ENCODE results near the gene ZNF506.
"Not testable (repeated sequence)": the region's sequence is repeated elsewhere in the genome, so short reads cannot be mapped to it uniquely, and the experiment has no call there.

ZNF506 gene

DNA sequence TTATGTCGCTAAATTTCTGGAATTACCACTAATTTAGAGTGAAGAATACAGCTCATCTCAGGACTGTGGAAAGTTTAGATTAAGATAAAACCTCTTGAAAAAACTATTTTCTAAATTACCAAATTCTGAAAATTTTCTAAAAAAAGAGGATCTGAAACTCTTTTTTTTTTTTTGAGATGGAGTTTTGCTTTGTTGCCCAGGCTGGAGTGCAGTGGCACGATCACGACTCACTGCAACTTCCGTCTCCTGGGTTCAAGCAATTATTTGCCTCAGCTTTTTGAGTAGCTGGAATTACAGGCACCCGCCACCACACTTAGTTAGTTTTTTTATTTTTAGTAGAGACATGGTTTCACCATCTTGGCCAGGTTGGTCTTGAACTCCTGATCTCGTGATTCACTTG, 27.5 kb upstream of the ZNF506 start:
- no peak for DNase-seq (ENCODE audit: low read depth)
- H3K4me3 ChIP-seq (ENCODE audit: low read depth, low read length), result no peak overlapping the region
- TF ChIP-seq, protein P1, sequence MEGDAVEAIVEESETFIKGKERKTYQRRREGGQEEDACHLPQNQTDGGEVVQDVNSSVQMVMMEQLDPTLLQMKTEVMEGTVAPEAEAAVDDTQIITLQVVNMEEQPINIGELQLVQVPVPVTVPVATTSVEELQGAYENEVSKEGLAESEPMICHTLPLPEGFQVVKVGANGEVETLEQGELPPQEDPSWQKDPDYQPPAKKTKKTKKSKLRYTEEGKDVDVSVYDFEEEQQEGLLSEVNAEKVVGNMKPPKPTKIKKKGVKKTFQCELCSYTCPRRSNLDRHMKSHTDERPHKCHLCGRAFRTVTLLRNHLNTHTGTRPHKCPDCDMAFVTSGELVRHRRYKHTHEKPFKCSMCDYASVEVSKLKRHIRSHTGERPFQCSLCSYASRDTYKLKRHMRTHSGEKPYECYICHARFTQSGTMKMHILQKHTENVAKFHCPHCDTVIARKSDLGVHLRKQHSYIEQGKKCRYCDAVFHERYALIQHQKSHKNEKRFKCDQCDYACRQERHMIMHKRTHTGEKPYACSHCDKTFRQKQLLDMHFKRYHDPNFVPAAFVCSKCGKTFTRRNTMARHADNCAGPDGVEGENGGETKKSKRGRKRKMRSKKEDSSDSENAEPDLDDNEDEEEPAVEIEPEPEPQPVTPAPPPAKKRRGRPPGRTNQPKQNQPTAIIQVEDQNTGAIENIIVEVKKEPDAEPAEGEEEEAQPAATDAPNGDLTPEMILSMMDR (IDR thresholded peaks at IDR 0.05; ENCODE audit: control insufficient read depth, extremely low read depth, insufficient read depth), result no peak

DNA sequence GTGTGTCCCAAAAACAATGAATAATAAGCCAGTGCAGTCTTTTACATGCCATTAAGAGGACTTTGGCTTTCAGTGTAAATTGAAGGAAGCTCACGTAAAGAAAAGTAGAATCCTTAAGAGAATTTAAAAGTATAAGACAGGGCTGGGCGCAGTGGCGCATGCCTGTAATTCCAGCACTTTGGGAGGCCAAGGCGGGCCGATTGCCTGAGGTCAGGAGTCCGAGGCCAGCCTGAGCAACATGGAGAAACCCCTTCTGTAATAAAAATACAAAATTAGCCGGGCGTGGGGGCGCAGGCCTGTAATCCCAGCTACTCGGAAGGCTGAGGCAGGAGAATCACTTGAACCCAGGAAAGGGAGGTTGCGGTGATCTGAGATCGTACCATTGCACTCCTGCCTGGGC, 26.2 kb upstream of the ZNF506 start:
- no peak overlapping the region for H3K4me3 ChIP-seq (ENCODE audit: low read depth, low read length)
- DNase-seq (ENCODE audit: low read depth), result no peak
- TF ChIP-seq, protein P1 (IDR thresholded peaks at IDR 0.05; ENCODE audit: control insufficient read depth, extremely low read depth, insufficient read depth), result no peak

GRCh38 chr19:19835560-19836038, 14.0 kb upstream of the ZNF506 start:
- TF ChIP-seq, protein P1 (IDR thresholded peaks at IDR 0.05; ENCODE audit: control insufficient read depth, extremely low read depth, insufficient read depth), result no peak
- no peak for DNase-seq (ENCODE audit: low read depth)
- H3K4me3 ChIP-seq (ENCODE audit: low read depth, low read length), result no peak overlapping the region

DNA sequence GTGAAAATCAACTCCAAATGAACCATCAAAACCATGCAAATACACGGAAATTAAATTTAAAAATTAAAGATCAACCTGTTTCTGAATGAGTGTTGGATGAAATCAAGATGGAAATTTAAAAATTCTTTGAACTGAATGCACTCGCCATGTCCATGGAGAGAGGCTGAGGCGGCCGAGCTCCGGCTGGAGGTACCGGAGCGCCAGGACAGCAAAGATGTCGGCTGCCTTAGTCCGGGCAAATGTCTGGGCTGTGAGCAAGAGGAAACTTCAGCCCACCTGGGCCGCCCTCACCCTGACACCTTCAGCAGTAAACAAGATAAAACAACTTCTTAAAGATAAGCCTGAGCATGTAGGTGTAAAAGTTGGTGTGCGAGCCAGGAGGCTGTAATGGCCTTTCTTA, 5.3 kb upstream of the ZNF506 start:
- DNase-seq (ENCODE audit: low read depth), result no peak
- TF ChIP-seq, protein P1 (IDR thresholded peaks at IDR 0.05; ENCODE audit: control insufficient read depth, extremely low read depth, insufficient read depth), result no peak
- H3K4me3 ChIP-seq (ENCODE audit: low read depth, low read length), result no peak overlapping the region

- DNase-seq (ENCODE audit: low read depth), result no peak
- H3K4me3 ChIP-seq (ENCODE audit: low read depth, low read length), result no peak overlapping the region
- TF ChIP-seq, protein P1 (IDR thresholded peaks at IDR 0.05; ENCODE audit: control insufficient read depth, extremely low read depth, insufficient read depth), result no peak
Observed at GRCh38 chr19:19823916-19824315, 2.4 kb upstream of the ZNF506 start.

- peak overlapping the region; percentile 89 for H3K4me3 ChIP-seq (ENCODE audit: low read depth, low read length)
Observed at GRCh38 chr19:19821976-19822375, 426 bp upstream of the ZNF506 start.

GRCh38 chr19:19820774-19821320, 703 bp downstream of the ZNF506 start:
- DNase-seq (ENCODE audit: low read depth), result no peak
- TF ChIP-seq, protein P1 (IDR thresholded peaks at IDR 0.05; ENCODE audit: control insufficient read depth, extremely low read depth, insufficient read depth), result no peak
- peak overlapping the region; percentile 89 for H3K4me3 ChIP-seq (ENCODE audit: low read depth, low read length)

More at GRCh38 chr19:19821976-19822375, 426 bp upstream of the ZNF506 start:
- DNase-seq (ENCODE audit: low read depth), result not testable (repeated sequence)
